Activated CD8-positive, alpha-beta memory T cell treated with anti-CD3 and anti-CD28 coated beads, Interleukin-2, amount 10 ng/mL, durations not matched to agents 7 days and 5 days (primary cell): ENCODE measurements around the gene DMKN. TPM values are rescaled to one million over a fixed set of nuclear protein-coding genes. Genes with fewer than 3 reads are reported as not detected.

Experiments used
- ATAC-seq: fragments of 150-1000 bp; cut with Tn5 transposase; one replicate; pipeline ENCODE4 v1.10.0; 2021; ENCODE audit warnings: moderate library complexity
- CTCF ChIA-PET: fragments of 350-600 bp; sonication (Branson Sonifier 250); formaldehyde crosslinking; loops from one replicate; lab custom pipeline; 2021; ENCODE audit warnings: antibody characterized with exemption; lab: Charles Lee
- DNase-seq: peaks from one replicate; pipeline ENCODE4 v3.0.0-alpha.2; 2020
- H3K27ac Mint-ChIP-seq: one replicate; pipeline ENCODE4 v1.8.0; 2021; ENCODE audit warnings: mild to moderate bottlenecking, mixed read lengths
- H3K27me3 Mint-ChIP-seq: one replicate; pipeline ENCODE4 v1.8.0; 2021; ENCODE audit warnings: mixed read lengths
- H3K36me3 Mint-ChIP-seq: one replicate; pipeline ENCODE4 v1.8.0; 2021; ENCODE audit warnings: mild to moderate bottlenecking, mixed read lengths
- H3K4me1 Mint-ChIP-seq: one replicate; pipeline ENCODE4 v1.8.0; 2021; ENCODE audit warnings: mixed read lengths
- H3K4me3 Mint-ChIP-seq: one replicate; pipeline ENCODE4 v1.8.0; 2021; ENCODE audit warnings: mild to moderate bottlenecking, moderate library complexity, mixed read lengths
- H3K9me3 Mint-ChIP-seq: one replicate; pipeline ENCODE4 v1.8.0; 2022; ENCODE audit warnings: low read depth, mixed read lengths
- total RNA-seq, 2 experiments: library from RNA; stranded (reverse); gene quantifications; one replicate each; pipeline ENCODE4 v1.2.3, GENCODE V29; 2021

Gene DMKN
- not detected for total RNA-seq

GRCh38 chr19:35513628-35514281 is at the start of gene DMKN:
TSS of gene DMKN (minus strand) at chr19:35513649. CDS start at chr19:35513475, 174 bp downstream.
- DNase-seq, result no peak
- Mint-ChIP-seq H3K36me3 (no peaks in the 10 kb centered on the region), H3K27me3 (peaks cover 34% of the 10 kb centered on the region), H3K4me1 (peaks cover 14% of the 10 kb centered on the region), H3K27ac (no peak within 1 kb of the TSS), H3K4me3 (no peak within 1 kb of the TSS), H3K9me3 (no peaks in the 10 kb centered on the region)
- CTCF ChIA-PET, result no interaction called here
- ATAC-seq, result no peak

DNA sequence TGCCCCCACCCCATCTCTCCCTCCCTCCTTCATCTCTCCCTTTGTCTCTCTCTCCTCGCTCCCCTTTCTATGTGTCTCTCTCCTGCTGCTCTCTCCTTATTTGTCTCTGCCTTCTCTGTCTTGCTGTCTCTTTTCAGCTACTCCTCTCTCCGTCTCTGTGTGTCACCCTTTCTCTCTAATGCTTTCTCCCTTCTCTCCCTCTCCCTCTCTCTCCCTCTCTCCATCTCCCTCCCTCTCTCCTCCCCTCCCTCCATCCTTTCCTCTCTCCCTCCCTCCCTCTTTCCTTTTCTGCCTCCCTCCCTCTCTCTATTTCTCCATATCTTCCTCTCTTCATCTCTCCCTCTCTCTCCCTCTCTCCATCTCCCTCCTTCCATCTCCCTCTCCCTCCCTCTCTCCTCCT is 49.3 kb upstream of the DMKN start:
- H3K4me3 Mint-ChIP-seq, result no peak overlapping the region
- no peak overlapping the region for H3K27ac Mint-ChIP-seq
- H3K4me1 Mint-ChIP-seq, result peaks cover 4% of the 10 kb centered on the region
- ATAC-seq, result no peak
- no peak for DNase-seq
- CTCF ChIA-PET, result no interaction called here
- H3K9me3 Mint-ChIP-seq, result no peaks in the 10 kb centered on the region
- H3K27me3 Mint-ChIP-seq, result peaks cover 23% of the 10 kb centered on the region
- H3K36me3 Mint-ChIP-seq, result no peaks in the 10 kb centered on the region

GRCh38 chr19:35562336-35562735 is 48.9 kb upstream of the DMKN start:
- Mint-ChIP-seq H3K4me3 (no peak overlapping the region), H3K36me3 (no peaks in the 10 kb centered on the region), H3K9me3 (no peaks in the 10 kb centered on the region), H3K27me3 (peaks cover 23% of the 10 kb centered on the region), H3K27ac (no peak overlapping the region), H3K4me1 (peaks cover 5% of the 10 kb centered on the region)
- ATAC-seq, result no peak
- CTCF ChIA-PET, result no interaction called here
- DNase-seq, result no peak

DNA sequence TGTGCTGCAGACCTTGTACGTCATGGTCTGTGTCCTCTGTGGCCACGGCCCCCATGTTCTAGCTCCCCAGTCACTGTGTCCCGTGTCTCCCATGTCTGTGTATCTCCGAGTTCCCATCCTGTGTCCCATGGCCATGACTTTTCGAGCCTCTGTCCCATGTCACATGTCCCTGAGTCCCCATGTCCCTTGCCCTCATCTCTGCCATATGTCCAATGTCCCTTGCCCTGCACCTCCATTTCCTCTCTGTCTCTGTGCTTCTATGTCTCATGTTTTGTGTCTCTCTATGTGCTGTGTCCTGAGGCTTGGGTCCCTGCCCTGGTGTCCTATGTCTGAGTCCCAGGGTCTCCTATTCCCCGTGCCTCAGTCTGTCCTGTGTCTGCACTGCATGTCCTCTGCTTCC is 48.0 kb upstream of the DMKN start:
- H3K9me3 Mint-ChIP-seq, result no peaks in the 10 kb centered on the region
- H3K27me3 Mint-ChIP-seq, result peaks cover 27% of the 10 kb centered on the region
- no peak overlapping the region for H3K4me3 Mint-ChIP-seq
- CTCF ChIA-PET, result no interaction called here
- peaks cover 8% of the 10 kb centered on the region for H3K4me1 Mint-ChIP-seq
- DNase-seq (no peak), ATAC-seq (no peak)
- no peaks in the 10 kb centered on the region for H3K36me3 Mint-ChIP-seq
- H3K27ac Mint-ChIP-seq, result no peak overlapping the region

DNA sequence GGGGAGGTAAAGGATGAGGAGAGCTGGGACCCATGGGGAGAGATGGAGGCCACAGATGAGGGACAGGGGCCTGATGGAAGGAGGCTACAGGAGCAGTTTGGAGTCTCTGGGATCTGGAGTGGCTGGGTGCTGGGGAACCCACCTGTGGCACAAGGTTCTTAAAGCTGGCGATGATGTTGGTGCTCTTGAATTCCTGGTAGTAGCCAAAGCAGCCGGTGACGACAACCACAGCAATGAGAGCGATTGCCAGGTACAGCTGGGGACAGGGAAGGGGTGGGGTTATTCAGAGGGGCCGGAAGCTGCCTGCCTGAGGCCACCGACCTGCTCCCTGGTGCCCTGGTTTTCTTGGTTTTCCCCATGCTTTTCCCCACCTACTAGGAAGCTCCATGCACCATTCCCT is 47.2 kb upstream of the DMKN start:
- no peak for ATAC-seq
- H3K36me3 Mint-ChIP-seq, result no peaks in the 10 kb centered on the region
- no peak overlapping the region for H3K27ac Mint-ChIP-seq

GRCh38 chr19:35560271-35560670 is 46.8 kb upstream of the DMKN start:
- CTCF ChIA-PET, result no interaction called here
- Mint-ChIP-seq H3K27ac (no peak overlapping the region), H3K4me3 (no peak overlapping the region), H3K4me1 (peaks cover 8% of the 10 kb centered on the region), H3K27me3 (peaks cover 30% of the 10 kb centered on the region), H3K36me3 (no peaks in the 10 kb centered on the region), H3K9me3 (no peaks in the 10 kb centered on the region)
- DNase-seq (no peak), ATAC-seq (no peak)

More for the DNA sequence above, 47.2 kb upstream of the DMKN start:
- Mint-ChIP-seq H3K4me3 (no peak overlapping the region), H3K4me1 (peaks cover 8% of the 10 kb centered on the region), H3K27me3 (peaks cover 30% of the 10 kb centered on the region), H3K9me3 (no peaks in the 10 kb centered on the region)
- CTCF ChIA-PET, result no interaction called here
- no peak for DNase-seq

- H3K4me3 Mint-ChIP-seq, result no peak overlapping the region
- no peak overlapping the region for H3K27ac Mint-ChIP-seq
- no peaks in the 10 kb centered on the region for H3K9me3 Mint-ChIP-seq
- peaks cover 8% of the 10 kb centered on the region for H3K4me1 Mint-ChIP-seq
- no peaks in the 10 kb centered on the region for H3K36me3 Mint-ChIP-seq
- ATAC-seq (no peak), DNase-seq (no peak)
- CTCF ChIA-PET, result no interaction called here
- peaks cover 30% of the 10 kb centered on the region for H3K27me3 Mint-ChIP-seq
Observed at GRCh38 chr19:35559781-35560180, 46.3 kb upstream of the DMKN start.

GRCh38 chr19:35559281-35559659 is 45.8 kb upstream of the DMKN start:
- DNase-seq, result no peak
- Mint-ChIP-seq H3K4me1 (peaks cover 8% of the 10 kb centered on the region), H3K27me3 (peaks cover 30% of the 10 kb centered on the region), H3K9me3 (no peaks in the 10 kb centered on the region), H3K4me3 (no peak overlapping the region), H3K36me3 (no peaks in the 10 kb centered on the region), H3K27ac (no peak overlapping the region)
- CTCF ChIA-PET, result interaction anchor here (2.4 kb wide), 1 partner anchor 11 kb away, joined by 9 read pairs; no protein-coding TSS in a partner anchor
- no peak for ATAC-seq

DNA sequence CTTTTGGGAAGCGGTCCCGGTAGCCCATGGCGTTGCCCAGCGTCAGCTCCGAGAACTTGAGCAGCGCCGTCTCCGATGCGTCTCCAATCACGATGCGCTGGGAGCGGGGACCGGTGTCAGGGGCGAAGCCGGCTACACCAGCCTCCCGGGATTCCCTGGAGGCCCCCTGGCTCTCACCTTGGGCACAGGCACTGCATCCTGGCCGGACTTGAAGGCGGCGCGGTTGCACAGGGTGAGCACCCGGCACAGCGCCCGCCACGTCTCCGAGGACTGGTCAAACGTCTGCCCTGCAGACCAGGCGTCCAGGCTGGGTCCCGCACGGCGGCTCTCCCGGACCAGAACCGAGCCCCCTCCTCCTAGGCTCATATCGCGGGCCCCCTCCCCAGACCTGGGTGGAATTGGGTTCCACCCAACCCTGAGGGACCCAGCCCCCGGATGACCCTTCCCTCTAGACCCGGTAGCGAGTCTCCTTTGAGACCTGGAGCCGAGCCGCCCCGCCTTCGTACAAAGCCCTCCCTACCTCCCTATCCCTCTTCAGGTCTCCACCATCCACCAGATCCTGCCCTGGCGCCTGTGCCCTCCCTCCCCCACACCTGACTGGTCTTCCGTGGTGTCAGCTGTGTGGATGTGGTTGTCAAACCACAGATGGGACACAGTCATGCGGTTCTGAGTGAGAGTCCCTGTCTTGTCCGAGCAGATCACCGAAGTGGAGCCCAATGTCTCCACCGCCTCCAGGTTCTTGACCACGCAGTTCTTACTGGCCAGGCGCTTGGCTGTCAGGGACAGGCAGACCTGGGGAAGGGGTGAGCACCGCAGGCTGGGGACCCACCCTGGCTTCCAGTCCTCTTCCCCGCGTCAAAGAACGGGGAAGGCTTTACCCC is 45.2 kb upstream of the DMKN start:
- ATAC-seq, result no peak
- H3K4me3 Mint-ChIP-seq, result no peak overlapping the region

DNA sequence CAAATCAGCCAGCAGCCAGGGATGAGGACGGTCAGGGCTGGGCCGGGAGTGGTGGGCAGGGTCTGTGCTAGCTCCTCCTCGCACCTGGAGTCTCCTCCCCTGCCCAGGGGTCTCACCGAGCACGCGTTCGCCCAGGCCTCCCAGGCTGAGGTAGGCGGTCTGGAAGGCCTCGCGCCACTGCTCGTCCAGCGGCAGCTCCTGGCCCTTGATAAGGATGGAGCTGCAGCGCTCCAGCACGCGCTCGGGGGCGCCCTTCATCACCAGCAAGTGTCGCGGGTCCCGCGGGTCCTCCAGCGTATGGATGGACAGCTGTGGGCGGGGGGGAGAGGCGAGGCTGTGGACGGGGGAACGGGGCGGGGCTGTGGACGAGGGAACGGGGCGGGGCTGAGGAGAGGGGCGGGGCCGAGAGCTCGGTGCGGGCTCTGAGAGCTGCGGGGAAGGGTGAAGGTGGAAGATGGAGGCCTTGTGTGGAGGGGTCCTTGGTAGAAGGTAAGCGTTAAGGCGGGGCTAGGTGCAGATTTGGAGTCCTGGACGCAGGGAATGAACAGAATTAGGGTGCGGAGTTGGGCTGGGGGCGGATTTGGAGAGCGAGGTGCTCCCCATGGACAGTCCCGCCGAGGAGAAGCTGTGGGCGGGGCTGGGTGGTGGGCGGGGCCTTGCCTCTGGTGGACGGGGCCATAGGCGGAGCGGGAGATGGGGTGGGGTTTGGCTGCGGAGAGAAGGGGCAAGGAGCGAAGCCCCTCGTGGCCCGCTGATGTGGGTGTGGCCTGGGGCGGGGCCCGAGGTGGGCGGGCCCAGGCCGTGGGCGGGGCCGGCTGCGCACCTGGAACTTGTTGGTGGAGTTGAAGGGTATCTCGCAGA is 44.3 kb upstream of the DMKN start:
- ATAC-seq, result peak; percentile 67
- Mint-ChIP-seq H3K4me1 (peaks cover 8% of the 10 kb centered on the region), H3K4me3 (peak overlapping the region; percentile 52), H3K27me3 (peaks cover 30% of the 10 kb centered on the region), H3K27ac (no peak overlapping the region), H3K36me3 (no peaks in the 10 kb centered on the region), H3K9me3 (no peaks in the 10 kb centered on the region)
- DNase-seq, result peak; percentile 66
- CTCF ChIA-PET, result interaction anchor here (0.7 to 2.4 kb wide), 5 partner anchors 9 to 262 kb away, joined by 3 to 9 read pairs (median 3); no protein-coding TSS in a partner anchor

More for the DNA sequence above, 45.2 kb upstream of the DMKN start:
- no peaks in the 10 kb centered on the region for H3K9me3 Mint-ChIP-seq
- peaks cover 30% of the 10 kb centered on the region for H3K27me3 Mint-ChIP-seq
- no peak overlapping the region for H3K27ac Mint-ChIP-seq
- H3K4me1 Mint-ChIP-seq, result peaks cover 8% of the 10 kb centered on the region
- no peaks in the 10 kb centered on the region for H3K36me3 Mint-ChIP-seq
- no peak for DNase-seq
- CTCF ChIA-PET, result interaction anchor here (1.0 to 2.4 kb wide), 2 partner anchors 10 to 134 kb away, joined by 3 to 9 read pairs; no protein-coding TSS in a partner anchor

GRCh38 chr19:35556846-35557538 is 43.5 kb upstream of the DMKN start:
- Mint-ChIP-seq H3K27me3 (peaks cover 28% of the 10 kb centered on the region), H3K27ac (no peak overlapping the region), H3K36me3 (no peaks in the 10 kb centered on the region), H3K4me1 (peaks cover 8% of the 10 kb centered on the region), H3K4me3 (no peak overlapping the region), H3K9me3 (no peaks in the 10 kb centered on the region)
- CTCF ChIA-PET, result interaction anchor here (0.7 to 2.4 kb wide), 3 partner anchors 8 to 263 kb away, joined by 3 to 9 read pairs (median 6); no protein-coding TSS in a partner anchor
- ATAC-seq (no peak), DNase-seq (no peak)

DNA sequence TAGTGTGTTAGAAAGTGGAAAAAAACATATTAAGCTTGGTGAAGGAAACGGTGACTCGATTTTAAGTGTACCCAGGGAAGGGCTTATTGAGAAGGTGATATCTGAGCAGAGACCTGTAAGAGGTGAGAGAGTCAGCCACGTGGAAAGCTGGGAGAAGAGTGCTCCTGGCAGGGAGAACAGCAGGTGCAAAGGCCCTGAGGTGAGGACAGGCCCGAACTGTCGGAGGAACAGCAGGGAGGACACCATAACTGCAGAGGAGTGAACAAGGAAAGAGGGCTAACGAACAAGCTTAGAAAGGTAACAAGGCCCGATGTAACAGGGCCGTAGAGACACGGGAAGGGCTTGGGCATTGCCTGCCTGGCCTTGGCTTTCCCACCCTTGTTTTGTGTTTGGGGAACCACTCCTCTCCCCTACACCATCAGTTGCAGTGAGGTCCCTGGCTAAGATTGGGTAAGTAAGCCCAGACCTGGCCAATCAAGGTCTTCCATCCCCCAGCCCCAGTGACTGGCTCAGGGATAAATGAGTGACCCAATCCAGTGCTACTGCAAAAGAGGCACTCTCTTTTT is 42.7 kb upstream of the DMKN start:
- no peaks in the 10 kb centered on the region for H3K9me3 Mint-ChIP-seq
- no peak for ATAC-seq
- CTCF ChIA-PET, result interaction anchor here (1.8 kb wide), 2 partner anchors 46 to 264 kb away, joined by 4 to 6 read pairs; no protein-coding TSS in a partner anchor
- no peak overlapping the region for H3K27ac Mint-ChIP-seq
- H3K36me3 Mint-ChIP-seq, result no peaks in the 10 kb centered on the region
- H3K4me3 Mint-ChIP-seq, result no peak overlapping the region
- DNase-seq, result no peak
- peaks cover 8% of the 10 kb centered on the region for H3K4me1 Mint-ChIP-seq
- H3K27me3 Mint-ChIP-seq, result peaks cover 23% of the 10 kb centered on the region
